GM23248 (cell line): Measurements from ENCODE around the gene PTPN7. TPM values are rescaled to one million over a fixed set of nuclear protein-coding genes. Genes with fewer than 3 reads are reported as not detected.

Experiments used
- DNase-seq: peaks from one replicate; pipeline ENCODE4 v3.0.0-alpha.2; 2015
- H2AFZ ChIP-seq: fragments of 200-600 bp; sonication (generic); 2 replicates; pipeline ENCODE4 v1.6.1; 2016; ENCODE audit warnings: antibody characterized with exemption
- H3F3A ChIP-seq: fragments of 200-600 bp; sonication (generic); 2 replicates; pipeline ENCODE4 v1.6.1; 2016; ENCODE audit warnings: mild to moderate bottlenecking, antibody characterized with exemption, mixed run types; ENCODE audit not compliant: insufficient read depth
- H3K27ac ChIP-seq: fragments of 200-600 bp; sonication (generic); 2 replicates; pipeline ENCODE4 v1.5.1; 2016; ENCODE audit warnings: mild to moderate bottlenecking
- H3K27me3 ChIP-seq: fragments of 200-600 bp; sonication (generic); replicated peaks from 2 replicates; pipeline ENCODE4 v1.6.1; 2016; ENCODE audit warnings: mild to moderate bottlenecking; ENCODE audit not compliant: insufficient read depth
- H3K36me3 ChIP-seq: fragments of 200-600 bp; sonication (generic); 2 replicates; pipeline ENCODE4 v1.6.1; 2016; ENCODE audit warnings: low read depth, mild to moderate bottlenecking
- H3K4me1 ChIP-seq: fragments of 200-600 bp; sonication (generic); 2 replicates; pipeline ENCODE4 v1.6.1; 2016; ENCODE audit warnings: mild to moderate bottlenecking; ENCODE audit not compliant: insufficient read depth
- H3K4me2 ChIP-seq: fragments of 200-600 bp; sonication (generic); one replicate; pipeline ENCODE4 v1.6.1; 2016; ENCODE audit warnings: mild to moderate bottlenecking; ENCODE audit not compliant: unreplicated experiment
- H3K4me3 ChIP-seq: fragments of 200-600 bp; sonication (generic); 2 replicates; pipeline ENCODE4 v1.5.1; 2016; ENCODE audit warnings: mild to moderate bottlenecking
- H3K79me2 ChIP-seq: fragments of 200-600 bp; sonication (generic); 2 replicates; pipeline ENCODE4 v1.6.1; 2016; ENCODE audit warnings: mild to moderate bottlenecking; ENCODE audit not compliant: insufficient read depth
- H3K9ac ChIP-seq: fragments of 200-600 bp; sonication (generic); 2 replicates; pipeline ENCODE4 v1.6.1; 2016; ENCODE audit warnings: mild to moderate bottlenecking
- H3K9me2 ChIP-seq: fragments of 200-600 bp; sonication (generic); 2 replicates; pipeline ENCODE4 v1.6.1; 2016; ENCODE audit warnings: mixed run types, mild to moderate bottlenecking, moderate library complexity; ENCODE audit not compliant: insufficient read depth
- H3K9me3 ChIP-seq: fragments of 200-600 bp; sonication (generic); one replicate; pipeline ENCODE4 v1.6.1; 2017; ENCODE audit warnings: low read depth
- H4K20me1 ChIP-seq: fragments of 200-600 bp; sonication (generic); 2 replicates; pipeline ENCODE4 v1.6.0; 2016; ENCODE audit not compliant: insufficient read depth
- EZH2 ChIP-seq: fragments of 200-600 bp; sonication (generic); IDR thresholded peaks from 2 replicates; pipeline ENCODE4 v1.6.1; 2018; ENCODE audit warnings: antibody characterized with exemption, mild to moderate bottlenecking; ENCODE audit not compliant: insufficient read depth, poor library complexity, severe bottlenecking
- EZH2phosphoT487 ChIP-seq: fragments of 200-600 bp; sonication (generic); IDR thresholded peaks from 2 replicates; pipeline ENCODE4 v1.6.1; 2018; ENCODE audit warnings: antibody characterized with exemption, moderate library complexity, mild to moderate bottlenecking, low read depth; ENCODE audit not compliant: insufficient read depth
- WGBS, 2 experiments: methylation state at CpG; one replicate each; pipeline ENCODE4 v1.1.6; 2015 to 2017; ENCODE audit warnings: low lambda C conversion rate in 2 of 2, low coverage in 1 of 2; ENCODE audit errors: missing lambda C conversion rate in 2 of 2; 5-methylcytosine and 5-hydroxymethylcytosine counted together
- in situ Hi-C: fragments of 300-500 bp; cut with MboI; formaldehyde crosslinking; loops from 2 replicates; pipeline ENCODE4 v1.15.0; 2020
- polyA plus RNA-seq: library from polyadenylated mRNA; unstranded; fragments of >200 nt; fragmentation: Nextera tagmentation; extraction: Ambion mirVana; gene quantifications from 2 replicates; pipeline ENCODE4 v1.2.1, GENCODE V29; 2016
- total RNA-seq: library from RNA; depleted of rRNA; stranded (reverse); fragments of >200 nt; shearing (Covaris generic); gene quantifications from 2 replicates; pipeline ENCODE4 v1.2.3, GENCODE V29; 2014

Gene PTPN7
- total and polyA plus RNA-seq, 2 experiments from 2014 or later: not detected

DNA sequence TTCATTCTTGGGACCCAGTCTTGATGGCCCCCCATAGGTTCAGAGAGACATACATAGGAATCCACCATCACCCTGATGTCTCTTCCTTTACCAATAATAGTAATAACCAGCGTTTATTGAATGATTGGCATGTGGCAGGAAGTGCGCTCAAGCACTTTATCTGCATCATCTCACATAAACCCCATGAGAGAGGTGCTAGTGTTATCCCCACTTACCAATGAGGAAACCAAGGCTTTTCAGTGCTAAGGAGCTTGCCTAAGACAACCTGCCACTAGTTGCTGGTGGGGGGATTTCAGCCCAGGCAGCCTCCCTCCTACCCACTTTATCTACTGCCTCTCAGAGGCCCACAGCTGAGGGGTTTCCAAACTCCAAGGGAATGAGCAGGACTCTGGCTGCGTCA lies 40.9 kb upstream of the PTPN7 start:
- no peaks in the 10 kb centered on the region for H3K79me2 ChIP-seq
- no peak overlapping the region for H3K9ac ChIP-seq
- DNase-seq: no peak
- H3K9me3 ChIP-seq: no peaks in the 10 kb centered on the region
- no peaks in the 10 kb centered on the region for H3K4me1 ChIP-seq
- H3K4me3 ChIP-seq: no peak overlapping the region
- TF ChIP-seq EZH2phosphoT487 (no peak), EZH2 (no peak)
- H3K27ac ChIP-seq: no peak overlapping the region
- peaks cover 44% of the 10 kb centered on the region for H3K27me3 ChIP-seq
- no peaks in the 10 kb centered on the region for H3K9me2 ChIP-seq
- no peak overlapping the region for H3K4me2 ChIP-seq
- no peaks in the 10 kb centered on the region for H4K20me1 ChIP-seq
- no peaks in the 10 kb centered on the region for H3F3A ChIP-seq
- in situ Hi-C loops: no loop called here
- 80 to 88% methylated on average over 3 of the region's 3 CpGs for WGBS, 2 experiments
- no peak overlapping the region for H2AFZ ChIP-seq
- no peaks in the 10 kb centered on the region for H3K36me3 ChIP-seq

DNA sequence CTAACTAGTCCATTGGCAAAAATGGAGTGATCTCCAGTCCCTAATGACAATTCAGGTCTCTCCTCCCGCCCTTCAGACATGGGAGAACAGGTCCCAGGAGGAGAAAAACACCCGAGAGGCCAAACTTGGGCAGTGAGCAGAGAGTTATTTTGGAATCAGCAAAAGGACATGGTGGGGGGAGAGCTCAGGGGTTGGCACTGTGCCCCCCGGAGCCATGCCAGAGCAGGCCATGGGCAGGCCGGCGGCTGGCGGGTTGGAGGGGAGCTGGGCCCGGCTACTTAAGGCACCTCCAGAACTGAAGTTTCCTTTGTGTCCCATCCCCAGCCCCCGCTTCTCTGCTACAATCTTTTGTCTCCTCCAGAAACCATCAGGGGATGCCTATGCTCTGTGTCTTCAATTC lies 40.3 kb upstream of the PTPN7 start:
- no peaks in the 10 kb centered on the region for H3F3A ChIP-seq
- no peak overlapping the region for H2AFZ ChIP-seq
- H3K36me3 ChIP-seq: no peaks in the 10 kb centered on the region
- no peak overlapping the region for H3K9ac ChIP-seq
- no peak overlapping the region for H3K4me3 ChIP-seq
- no peak overlapping the region for H3K27ac ChIP-seq
- H3K27me3 ChIP-seq: peaks cover 49% of the 10 kb centered on the region
- 71 to 78% methylated on average over 8 of the region's 8 CpGs for WGBS, 2 experiments
- no peaks in the 10 kb centered on the region for H4K20me1 ChIP-seq
- in situ Hi-C loops: no loop called here
- H3K4me1 ChIP-seq: no peaks in the 10 kb centered on the region
- no peak for DNase-seq
- no peaks in the 10 kb centered on the region for H3K9me3 ChIP-seq
- no peaks in the 10 kb centered on the region for H3K79me2 ChIP-seq
- H3K4me2 ChIP-seq: no peak overlapping the region
- H3K9me2 ChIP-seq: no peaks in the 10 kb centered on the region
- TF ChIP-seq EZH2 (no peak), EZH2phosphoT487 (no peak)

DNA sequence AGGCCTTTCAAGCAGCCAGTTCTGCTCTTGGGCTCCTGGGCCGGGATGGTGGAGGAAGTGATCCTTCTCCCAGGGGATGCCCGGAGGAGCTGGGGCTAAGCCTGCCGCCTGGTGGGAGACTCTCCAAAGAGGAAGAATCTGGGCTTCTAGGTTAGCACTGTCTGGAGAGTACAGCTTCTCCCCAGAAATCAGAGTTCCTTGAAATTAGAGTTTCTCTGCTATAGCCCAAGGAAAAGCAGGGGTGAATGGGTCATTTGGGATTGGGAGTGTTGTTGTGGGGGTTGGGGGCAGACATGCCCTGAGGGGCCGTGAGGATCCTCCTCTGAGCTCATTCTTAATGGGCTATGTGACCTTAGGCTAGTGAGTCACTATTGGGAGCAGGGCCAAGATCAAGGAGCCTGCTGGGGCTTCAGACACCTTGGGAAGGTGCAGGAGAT lies 39.7 kb upstream of the PTPN7 start:
- Histone ChIP-seq H3K9ac (no peak overlapping the region), H3K4me1 (no peaks in the 10 kb centered on the region), H3K4me2 (no peak overlapping the region), H3K9me3 (no peaks in the 10 kb centered on the region), H3K9me2 (no peaks in the 10 kb centered on the region), H3K79me2 (no peaks in the 10 kb centered on the region), H2AFZ (no peak overlapping the region), H3F3A (no peaks in the 10 kb centered on the region), H4K20me1 (no peaks in the 10 kb centered on the region), H3K4me3 (no peak overlapping the region), H3K27me3 (peaks cover 54% of the 10 kb centered on the region), H3K27ac (no peak overlapping the region), H3K36me3 (no peaks in the 10 kb centered on the region)
- WGBS, 2 experiments: 51 to 57% methylated on average over 4 of the region's 4 CpGs
- no peak for DNase-seq
- in situ Hi-C loops: no loop called here
- TF ChIP-seq EZH2phosphoT487 (no peak), EZH2 (no peak)

DNA sequence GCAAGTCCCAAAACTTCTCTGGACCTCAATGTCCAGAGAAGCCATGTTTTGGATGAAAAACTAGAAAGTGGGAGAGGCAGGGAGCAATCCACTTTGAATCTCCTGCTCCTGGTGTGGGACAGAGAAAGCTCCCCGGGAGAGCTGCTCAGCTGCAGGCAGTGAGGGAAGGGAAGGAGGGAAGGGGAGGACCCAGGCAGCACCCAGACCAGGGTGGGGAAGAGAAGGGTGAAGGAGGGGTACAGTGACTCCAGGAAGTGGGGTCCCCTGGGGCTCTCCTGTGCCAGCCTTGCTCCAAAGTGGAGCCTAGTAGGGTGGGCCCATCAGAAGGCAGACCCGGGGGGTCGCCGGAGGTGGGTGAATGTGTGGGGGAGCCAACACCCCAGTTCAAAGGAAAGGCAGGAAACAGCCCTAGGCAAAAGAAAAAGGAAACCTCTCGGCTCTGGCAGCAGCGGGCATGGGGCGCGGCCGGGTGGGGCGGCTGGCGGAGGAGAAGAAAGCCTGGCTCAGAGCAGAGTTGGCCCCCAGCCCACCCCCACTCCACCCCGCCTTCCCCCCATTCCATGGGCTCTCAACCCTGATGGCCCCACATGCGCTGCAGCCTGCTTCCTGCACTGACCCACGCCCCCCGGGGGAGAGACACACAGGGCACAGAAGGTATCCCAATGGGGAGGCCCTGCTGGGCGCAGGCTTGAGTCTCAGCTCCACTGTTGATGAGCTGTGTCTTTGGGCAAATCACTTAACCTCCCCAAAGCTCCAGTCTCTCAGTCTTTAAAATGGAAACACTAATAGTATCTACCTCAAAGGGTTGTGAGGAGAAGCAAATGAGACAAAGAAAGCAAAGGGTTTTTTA lies 38.9 kb upstream of the PTPN7 start:
- no peak overlapping the region for H3K4me3 ChIP-seq
- no peaks in the 10 kb centered on the region for H3K9me3 ChIP-seq
- H3K9me2 ChIP-seq: no peaks in the 10 kb centered on the region
- WGBS, 2 experiments: 33 to 46% methylated on average over 9 to 16 of the region's 16 CpGs
- peaks cover 57% of the 10 kb centered on the region for H3K27me3 ChIP-seq
- no peak for TF ChIP-seq EZH2
- no peak for TF ChIP-seq EZH2phosphoT487
- no peaks in the 10 kb centered on the region for H3K36me3 ChIP-seq
- H3K9ac ChIP-seq: no peak overlapping the region
- in situ Hi-C loops: no loop called here
- H3K27ac ChIP-seq: no peak overlapping the region
- H3K79me2 ChIP-seq: no peaks in the 10 kb centered on the region
- no peaks in the 10 kb centered on the region for H3K4me1 ChIP-seq
- H3K4me2 ChIP-seq: no peak overlapping the region
- H4K20me1 ChIP-seq: no peaks in the 10 kb centered on the region
- H3F3A ChIP-seq: no peaks in the 10 kb centered on the region
- H2AFZ ChIP-seq: no peak overlapping the region
- DNase-seq: no peak
